LoVo (cell line): ENCODE data around the gene ZSWIM4.
A peak's percentile ranks its signal among the peaks of the same experiment; 100 is the strongest.

Experiments used
- DNase-seq: peaks from one replicate; pipeline ENCODE4 v3.0.0-alpha.2; 2016; ENCODE audit warnings: low spot score

The ZSWIM4 gene

DNA sequence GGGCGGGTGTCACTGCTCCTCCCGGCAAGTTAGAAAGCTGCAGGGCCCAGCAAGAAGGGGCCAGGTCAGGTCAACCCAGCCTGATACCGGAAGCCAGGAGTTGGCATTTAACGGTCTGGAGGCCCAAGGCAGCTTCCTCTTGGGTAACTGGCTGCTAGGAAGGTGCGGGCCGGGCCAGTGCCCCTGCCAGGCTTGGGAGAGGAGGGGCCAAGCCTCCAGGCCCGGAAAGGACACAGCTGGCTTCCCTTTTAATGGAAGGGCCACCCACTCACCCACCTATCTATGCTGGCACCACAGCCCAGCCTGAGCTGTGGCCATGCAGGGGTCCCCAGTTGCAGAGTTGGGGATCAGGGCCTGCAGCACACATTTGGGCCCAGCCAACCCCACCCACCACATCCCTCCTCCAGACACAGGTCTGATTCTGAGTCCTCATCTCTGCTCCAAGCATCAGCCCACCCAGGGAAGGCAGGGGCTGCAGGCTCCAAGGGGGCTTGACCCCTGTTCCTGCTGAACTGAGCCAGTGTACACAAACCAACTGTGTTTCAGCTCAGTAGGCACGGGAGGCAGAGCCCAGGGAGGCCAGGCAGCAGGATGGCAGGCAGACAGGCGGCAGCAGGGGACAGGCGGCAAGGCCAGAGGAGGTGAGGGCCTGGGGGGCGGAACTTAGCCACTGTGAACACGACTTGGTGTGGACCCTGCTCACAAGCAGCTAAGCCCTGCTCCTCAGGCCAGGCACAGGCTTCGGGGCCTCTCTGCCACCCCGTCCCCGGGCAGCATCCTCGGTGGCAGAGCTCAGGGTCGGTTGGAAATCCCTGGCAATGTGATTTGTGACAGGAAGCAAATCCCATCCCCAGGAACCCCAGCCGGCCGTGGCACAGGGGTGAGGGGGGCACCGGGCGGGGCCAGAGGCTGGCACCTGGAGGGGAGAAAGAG, 40.8 kb downstream of the ZSWIM4 start:
- no peak for DNase-seq

DNA sequence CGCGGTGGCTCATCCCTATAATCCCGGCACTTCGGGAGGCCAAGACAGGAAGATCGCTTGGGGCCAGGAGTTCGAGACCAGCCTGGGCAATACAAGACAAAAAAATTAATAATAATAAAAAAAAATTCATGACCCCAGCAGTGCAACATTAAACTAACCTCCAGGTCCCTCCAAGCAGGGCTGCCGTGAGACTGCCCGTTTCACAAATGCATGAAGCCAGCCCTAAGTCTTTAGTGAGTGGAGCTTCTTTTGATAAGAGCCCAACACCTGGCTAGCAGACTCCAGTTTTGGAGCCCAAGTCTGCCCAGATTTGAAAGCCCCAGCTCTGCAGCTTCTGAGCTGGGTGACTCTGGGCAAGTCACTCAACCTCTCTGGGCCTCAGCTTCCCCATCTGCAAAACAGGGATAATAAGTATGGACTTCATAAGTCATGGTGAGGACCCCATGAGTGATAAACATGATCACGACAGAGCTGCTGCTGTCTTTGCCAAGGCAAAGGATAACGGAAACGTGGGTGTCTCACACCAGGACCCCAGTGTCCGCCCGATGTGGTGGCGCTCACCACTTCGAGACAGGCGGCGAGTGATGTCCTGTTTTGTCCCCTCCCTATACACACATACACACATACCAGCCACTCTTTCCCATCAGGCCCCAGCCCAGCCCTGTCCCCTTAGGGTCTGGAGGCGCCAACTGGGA, 43.3 kb downstream of the ZSWIM4 start:
- no peak for DNase-seq

DNA sequence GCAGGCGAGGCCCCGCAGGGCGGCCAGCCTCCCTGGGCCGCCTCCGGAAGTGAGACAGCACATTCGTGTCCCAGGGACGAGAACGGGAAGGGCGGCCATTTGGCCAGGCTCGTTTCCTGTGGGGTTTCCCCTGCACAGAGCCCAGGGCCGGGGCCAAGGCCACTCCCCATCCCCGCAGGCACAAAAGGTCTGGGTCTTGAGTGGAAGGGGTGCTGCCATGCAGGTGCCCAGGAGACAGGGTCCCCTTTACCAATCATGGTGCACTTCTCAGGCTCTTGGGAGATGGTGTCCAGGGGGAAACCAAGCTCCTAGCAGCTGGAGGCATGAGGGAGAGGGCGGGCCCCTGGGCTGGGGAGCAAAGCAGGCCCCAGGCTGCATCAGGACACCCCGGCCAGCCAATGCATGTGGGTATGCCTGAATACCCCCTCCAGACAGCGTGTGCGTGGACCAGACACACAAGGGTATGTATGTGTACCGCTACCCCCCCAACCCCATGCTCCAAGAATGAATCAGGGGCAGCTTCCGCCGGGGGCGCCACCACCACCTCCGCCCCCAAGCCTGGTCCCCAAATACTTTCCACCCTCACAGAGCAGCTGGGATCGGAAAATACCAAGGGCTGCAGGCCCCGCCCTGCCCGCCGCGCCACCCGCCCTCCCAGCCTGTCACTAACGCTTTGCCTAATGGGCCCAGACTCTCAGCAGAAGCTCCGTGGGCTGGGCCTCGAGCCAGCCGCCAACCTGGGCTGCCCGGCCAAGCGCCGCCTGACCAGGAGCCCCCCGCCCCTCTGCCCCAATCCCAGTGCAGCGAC, 44.1 kb downstream of the ZSWIM4 start:
- no peak for DNase-seq

DNA sequence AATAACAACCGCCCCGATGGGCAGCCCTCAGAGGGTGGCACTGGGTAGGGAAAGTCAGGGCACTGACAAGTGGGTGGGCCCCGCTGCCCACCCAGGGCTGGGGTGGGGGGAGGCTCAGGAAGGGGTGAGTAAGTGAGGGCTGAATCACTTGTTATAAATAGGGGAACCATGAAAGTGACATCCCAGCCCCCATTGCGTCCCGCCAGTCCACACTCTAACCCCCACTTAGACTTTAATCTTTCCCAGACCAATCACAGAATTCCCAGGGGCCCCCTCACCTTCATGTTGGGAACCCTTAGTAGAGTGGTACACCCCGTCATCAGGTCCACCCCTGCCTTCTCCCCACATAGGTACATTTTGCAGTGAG, 44.7 kb downstream of the ZSWIM4 start:
- no peak for DNase-seq

DNA sequence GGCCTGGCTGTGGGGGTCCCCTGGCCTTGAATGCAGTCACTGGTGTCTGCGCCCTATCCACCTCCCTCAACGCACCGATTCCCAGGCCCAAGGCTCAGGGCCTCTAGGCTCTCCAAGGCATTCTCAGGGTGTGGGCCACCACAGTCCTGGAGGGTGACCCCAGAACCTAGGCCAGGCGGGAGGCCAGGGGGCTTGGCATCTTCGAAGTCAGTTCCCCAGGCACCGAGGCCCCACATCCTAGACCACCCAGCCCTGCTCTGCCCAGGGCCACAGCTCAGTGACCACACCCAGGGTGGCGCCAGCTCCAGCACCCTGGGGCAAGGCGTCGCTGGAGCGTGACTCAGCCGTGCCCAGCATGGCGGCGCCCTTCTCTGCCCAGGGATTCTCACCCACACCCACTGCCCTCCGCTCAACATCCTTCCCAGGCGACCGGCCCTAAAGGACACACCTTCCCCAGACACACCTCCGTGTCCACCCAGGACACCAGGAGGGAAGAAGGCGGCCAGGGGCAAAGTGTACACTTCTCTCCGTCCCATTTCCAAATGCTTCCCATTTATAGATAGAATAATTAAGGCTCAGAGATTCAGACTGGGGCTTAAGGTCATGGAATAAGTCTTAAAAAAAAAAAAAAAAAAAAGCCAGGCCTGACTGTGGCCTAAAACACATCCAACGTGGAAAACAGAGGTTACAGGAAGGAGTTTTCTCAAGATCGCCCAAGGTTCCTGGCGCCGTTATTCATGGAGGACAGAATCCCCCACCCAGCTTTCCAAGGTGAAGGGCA, 45.3 kb downstream of the ZSWIM4 start:
- peak; percentile 91 for DNase-seq

DNA sequence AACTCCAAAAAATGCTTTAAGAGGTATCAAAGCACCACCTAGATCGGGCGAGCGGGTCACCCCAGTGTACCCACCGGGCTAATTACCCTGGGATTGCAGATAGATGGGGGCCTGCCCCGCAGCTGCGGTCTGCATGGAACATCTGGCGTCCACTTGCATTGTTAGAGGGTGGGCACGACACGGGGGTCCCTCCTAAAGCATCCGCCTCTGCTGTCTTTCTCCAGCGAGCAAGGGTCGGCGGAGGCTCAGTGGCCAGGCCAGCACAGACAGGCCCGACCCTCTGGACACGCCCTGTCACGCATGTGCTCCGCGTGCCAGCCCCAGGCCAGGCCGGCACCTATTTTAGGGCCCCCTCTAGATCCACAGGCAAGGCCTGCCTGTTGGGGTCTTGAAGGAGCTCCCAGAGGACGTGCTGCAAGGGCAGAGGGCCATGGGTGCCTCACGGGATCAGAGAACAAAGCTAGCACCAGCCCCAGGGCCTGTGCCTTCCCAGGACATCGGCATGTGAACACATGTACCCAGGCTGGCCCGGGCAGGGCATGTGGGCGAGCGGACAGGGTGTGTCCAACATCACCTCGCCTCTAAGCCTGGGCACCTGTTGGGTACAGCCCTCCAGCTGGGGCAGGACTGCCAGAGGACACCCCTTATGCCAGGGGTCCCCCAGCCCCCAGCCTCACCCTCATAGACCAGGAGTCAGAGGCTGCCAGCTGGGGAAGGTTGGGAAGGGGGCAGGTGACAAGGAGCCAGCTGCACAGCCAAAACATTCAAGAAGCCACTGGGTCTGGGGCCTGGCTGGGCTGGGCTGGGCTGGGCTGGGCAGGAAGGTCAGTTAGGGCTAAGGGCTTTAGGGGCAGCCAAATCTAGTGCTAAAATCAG, 46.1 kb downstream of the ZSWIM4 start:
- no peak for DNase-seq

DNA sequence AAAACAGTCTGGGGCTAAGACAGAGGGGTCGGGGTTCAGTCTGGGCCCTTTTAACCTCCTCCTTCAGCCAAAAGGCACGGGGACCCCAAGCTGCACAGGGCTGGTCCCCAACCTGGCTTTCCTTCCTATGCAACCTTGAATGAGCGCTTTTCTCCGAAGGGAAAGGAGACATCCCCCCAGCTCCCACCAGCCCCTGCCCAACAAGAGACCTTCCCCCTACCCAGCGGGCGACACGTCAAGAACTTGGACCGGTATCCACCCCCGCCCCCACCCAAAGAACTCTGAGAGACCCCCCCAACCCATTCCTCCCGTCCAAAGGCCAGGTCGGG, 46.7 kb downstream of the ZSWIM4 start:
- DNase-seq = no peak

DNA sequence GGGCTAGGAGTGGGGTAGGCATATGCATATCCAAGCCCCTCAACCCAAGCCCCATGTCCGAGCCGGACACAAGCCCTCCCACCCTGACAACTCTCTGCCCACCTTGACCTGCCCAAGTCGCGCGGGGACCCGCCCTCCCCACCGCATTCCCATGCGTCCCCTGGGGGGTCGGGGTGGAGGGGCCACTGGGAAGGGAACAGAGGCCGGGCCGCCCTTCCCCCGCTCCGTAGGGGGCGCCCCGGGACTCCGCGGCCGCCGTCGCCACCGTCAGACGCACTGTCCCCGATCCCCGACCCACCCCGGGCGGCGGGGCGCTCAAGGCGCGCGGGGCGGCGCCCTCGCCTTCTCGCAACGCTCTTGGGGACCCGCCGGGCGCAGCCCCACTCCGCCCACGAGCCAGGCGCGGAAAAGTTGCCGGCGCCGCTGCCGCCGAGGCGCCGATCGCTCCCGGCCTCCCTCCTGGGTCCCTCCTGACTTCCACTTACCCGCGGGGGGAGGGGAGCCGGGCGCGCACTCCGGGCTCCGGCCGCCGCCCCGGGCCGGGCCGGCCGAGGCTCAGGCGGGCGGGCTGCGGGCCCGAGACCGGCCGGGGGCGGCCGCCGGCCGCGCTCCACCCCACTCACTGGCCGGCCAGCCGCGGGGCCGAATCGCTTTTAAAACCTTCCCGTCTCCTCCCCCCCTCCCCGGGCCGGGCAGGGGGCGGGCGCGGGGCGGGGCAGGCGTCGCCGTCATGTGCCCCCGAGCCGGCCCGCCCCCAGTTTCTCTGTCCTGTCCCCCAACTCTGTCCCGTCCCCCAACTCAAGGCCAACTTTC, 47.3 kb downstream of the ZSWIM4 start:
- peak; percentile 66 for DNase-seq

DNA sequence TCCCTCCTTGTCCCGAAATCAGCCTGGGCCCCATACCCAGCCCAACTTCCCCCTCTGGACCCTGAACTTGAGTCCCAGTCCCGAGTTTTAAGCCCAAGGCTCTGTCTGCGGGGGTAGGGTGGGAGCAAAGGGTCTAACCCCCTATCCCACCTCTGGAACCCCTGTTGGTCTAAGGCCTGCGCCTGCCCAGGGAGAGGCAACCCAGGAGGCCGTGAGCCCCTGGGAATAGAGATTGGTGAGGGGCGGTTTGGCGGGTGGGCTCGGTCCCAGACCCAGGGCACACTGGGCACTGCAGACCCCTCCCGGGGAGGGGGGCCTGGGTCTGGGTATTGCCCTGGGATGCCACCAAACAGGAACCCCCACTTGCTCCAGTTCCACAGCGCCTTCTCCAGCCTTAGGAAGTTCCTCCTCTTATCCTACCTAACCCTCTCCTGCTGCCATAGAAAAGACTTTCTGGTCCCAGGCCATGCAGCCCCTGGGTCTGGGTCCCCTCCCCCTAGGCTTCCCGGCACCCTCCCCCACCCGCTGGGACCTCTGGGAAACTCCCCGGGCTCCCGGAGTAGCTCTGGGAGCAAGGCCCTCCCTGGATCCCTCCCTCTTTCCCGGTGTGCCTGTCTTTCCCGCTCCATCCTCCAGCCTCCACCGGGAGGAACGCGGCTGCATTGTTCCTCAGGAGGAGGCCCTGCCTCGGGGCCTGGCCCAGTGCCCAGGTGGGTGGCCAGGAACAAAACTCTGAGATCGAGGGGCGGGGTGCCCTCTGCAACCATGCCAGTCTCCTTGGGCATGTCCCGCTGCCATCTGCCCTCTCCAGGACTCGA, 48.1 kb downstream of the ZSWIM4 start:
- peak; percentile 64 for DNase-seq

DNA sequence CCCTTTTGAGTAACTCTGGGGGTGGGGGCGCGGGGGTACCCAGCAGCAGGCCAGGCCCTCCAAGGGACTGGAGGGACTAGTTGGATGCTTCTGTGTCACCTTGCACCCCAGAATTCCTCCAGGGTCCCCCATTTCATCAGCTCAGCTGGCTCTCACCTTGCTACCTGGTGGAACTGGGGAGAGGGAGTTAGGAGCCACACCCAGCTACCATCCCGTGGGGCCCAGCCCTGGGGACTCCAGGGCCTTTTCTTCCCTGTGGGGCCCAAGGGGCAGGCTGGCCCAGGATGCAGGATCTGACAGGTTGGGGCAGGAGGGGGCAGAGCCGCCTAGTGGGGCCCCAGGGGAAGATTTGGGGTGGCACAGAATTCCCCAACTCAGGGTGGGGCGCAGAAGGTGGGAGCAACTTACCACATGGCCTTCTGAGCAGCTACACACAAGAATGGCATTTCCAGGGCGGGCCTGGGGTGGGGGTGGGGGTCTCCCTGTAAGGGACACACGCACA, 48.9 kb downstream of the ZSWIM4 start:
- no peak for DNase-seq

DNA sequence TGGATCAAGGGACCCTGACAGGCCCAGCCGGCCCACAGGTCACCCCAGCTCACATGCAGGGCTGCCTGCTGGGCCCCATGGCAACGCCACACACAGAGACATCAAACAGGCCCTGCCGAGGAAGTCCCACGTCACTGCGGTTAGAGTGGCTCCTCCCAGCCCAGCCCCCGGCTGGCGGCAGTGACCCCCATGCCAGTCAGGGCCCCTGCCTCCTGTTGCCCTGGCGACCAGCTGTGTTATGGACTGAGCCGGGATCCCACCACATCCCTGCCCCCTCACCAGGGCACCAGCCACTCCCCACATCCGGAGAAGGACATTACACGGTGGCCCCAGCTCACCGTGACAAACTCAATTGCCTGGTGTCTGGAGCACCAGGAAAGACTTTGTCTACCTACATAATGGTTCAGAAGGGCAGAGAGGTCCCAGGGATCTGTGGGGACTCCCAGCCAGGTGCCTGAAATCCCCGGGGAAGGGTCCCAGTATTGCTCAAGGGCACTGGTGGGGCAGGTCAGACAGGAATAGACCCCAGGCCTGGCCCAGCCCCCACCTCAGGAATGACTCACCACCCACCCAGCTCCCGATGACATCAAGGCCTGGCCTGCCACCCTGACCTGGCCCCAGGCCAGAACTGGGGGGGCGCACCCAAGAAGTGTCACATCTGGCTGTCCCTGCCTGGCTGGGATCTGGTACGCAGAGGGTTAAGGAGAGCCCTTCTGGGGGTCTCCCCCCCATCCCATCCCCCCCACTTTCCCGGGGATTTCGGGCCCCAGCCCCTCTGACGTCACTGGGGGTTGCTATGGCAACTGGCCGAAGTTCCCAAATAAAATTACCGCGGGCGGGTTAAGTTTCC, 51.5 kb downstream of the ZSWIM4 start:
- DNase-seq = peak; percentile 87

DNA sequence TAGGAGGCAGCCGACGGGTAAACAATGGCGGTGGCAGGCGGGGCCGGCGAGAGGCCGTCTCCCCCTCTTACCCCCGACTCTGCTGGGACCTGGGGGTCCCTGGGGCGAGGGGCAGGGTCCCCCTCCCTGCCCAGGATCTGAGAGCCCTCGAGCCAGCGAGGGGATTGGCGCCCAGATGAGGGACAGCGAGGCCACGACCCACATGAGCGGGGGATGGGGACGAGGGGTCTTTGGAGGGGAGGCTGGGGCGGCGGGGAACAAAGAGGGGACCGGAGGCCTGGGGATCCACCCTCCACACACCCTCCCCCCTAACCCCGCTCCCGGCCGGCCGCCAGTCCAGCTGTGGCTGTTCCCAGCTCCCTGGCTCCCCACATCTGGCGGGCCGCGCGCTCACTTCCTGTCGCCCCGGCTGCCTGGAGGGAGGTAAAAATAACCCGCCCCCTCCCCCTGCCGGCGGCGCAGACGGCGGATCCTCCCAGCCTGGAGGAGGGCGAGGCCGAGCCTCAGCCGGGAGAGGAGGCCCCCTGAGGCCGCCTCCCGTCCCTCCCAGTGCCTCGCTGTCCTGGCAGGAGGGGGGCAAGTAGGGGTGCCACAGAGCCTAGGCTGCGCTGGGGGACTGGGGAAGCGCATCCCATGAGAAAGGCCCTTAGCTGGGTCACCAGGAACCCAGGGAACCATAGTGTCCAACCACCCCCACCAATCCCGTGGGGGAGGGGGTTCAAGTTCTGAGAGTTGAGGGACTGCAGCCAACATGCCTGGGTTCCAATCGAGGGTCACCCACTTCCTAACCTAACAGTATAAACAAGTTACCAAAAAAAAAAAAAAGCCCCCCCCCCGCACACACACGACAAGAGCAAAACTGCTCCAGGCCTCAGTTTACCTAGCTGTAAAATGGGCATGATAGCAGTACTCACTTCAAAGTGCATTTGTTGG, 52.4 kb downstream of the ZSWIM4 start:
- peak; percentile 86 for DNase-seq

DNA sequence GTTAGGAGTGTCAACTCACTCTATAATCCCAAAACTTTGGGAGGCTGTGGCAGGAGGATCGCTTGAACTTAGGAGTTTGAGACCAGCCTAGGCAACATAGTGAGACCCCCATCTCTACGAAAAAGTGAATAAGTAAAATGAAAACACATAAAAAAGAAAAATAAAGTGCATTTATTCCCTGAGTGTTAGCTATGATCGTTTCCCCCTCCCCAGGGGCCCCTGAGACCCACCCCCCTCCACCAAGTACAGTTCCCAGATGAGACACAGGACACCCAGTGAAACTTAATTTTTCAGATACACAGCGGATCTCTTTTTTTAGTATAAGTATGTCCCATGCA, 53.1 kb downstream of the ZSWIM4 start:
- DNase-seq = no peak

DNA sequence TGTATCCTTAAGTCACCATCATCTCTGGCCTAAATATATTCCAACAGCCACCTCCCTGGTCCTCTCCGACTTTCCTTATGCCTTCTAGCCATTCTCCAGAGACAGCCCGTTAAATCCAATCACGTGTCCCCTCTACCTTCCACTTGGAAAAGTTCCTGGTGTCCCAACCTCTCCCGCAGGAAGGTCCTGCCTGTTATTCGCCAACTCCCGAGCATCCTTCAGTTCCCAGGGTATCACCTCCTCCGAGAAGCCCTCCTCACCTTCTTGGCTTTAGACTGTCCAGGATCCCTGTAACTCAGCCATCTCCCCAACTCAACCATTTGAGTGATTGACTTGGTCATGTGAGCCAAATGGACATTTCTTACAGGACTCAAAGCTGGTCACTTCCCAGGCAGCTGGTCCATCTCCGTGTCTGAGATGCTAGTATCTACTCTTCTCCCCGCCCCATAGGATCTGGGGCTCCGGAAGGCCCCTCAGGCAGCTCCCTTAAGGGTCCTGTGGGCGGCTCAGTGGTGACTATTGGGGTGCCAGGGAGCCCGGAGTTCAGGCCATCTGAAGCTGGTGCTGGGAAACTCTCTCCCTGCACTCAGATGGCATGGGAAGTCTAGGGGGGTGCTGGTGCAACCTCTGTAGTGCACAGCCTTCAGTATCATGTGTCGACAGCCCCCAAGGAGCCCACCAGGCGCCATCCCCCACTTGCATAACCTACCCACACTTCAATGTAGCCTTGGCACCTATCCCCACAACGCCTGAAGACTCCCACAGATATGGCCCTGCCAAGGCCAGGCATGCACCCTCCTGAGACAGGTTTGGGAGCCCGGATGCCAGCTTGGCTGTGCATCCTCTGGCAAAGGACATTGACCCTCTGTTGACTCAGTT, 53.8 kb downstream of the ZSWIM4 start:
- DNase-seq = no peak

DNA sequence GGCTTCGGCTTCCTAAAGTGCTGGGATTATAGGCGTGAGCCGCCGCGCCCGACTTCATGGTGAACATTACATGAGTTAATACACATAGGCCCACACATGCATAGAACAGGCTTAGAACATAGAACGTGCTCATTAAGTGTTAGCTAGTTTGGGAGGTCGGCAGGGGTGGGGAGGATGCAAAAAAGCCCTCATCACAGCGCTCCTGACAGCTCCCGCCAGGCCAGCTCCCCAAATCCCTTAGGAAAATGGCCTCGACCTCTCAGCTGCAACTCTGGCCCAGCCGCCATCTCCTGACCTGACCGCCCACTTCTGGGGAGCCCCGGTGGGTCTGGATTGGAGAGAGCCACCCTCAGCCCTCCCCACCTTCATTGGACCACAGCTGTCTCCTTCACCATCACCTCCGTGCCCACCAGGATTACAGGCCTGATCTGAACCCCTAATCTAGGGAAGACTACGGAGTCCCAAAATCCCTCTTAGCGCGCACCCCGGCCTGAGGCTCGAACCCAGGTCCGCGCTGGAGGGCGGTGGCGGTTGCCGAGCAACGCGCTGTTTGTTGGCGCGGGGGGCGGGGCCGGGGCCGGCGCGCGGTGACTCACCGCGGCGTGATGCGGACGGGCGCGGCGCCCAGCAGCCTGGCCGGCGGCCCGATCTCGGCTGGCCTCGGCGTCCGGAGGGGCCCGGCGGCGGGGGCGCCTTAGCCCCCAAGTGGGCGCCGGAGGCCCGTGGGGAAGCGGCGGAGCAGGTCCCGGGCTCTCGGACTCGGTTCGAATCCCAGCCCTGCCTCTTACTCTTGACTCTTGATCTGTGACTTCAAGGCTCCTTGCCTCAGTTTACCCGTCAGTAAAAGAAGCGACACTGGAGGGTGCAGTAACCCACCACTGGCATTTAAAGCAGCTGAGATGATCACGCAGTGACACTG, 55.0 kb downstream of the ZSWIM4 start:
- peak; percentile 86 for DNase-seq
